Psoas muscle (tissue), 8 donors: Measurements from ENCODE around the gene ASPHD1. TPM values are rescaled to one million over a fixed set of nuclear protein-coding genes. Genes with fewer than 3 reads are reported as not detected.

ENCODE experiments used
- ATAC-seq, 4 donors: fragments of 200-7000 bp; cut with Tn5 transposase; one replicate each; pipeline ENCODE4 v1.9.1; 2020; ENCODE audit warnings: moderate library complexity in 3 of 4, mild to moderate bottlenecking in 2 of 4
- DNase-seq, 2 donors: peaks; one replicate each; pipeline ENCODE4 v3.0.0-alpha.2; 2020
- H3K27ac ChIP-seq: fragments of 200-600 bp; one replicate; pipeline ENCODE4 v1.8.0; 2022
- H3K27me3 ChIP-seq, 3 donors: fragments of 200-600 bp in 1 of 3; one replicate each; pipeline versions ENCODE4 v1.6.1 to v1.8.0; 2013 to 2022; ENCODE audit warnings: low read length in 2 of 3, mild to moderate bottlenecking in 2 of 3, moderate library complexity in 1 of 3; ENCODE audit not compliant: insufficient read depth in 3 of 3
- H3K36me3 ChIP-seq, 2 donors: fragments of 200-600 bp in 1 of 2; one replicate each; pipeline versions ENCODE4 v1.6.1 to v1.8.0; 2013 to 2022; ENCODE audit warnings: low read depth in 1 of 2, mild to moderate bottlenecking in 1 of 2, moderate library complexity in 1 of 2; ENCODE audit not compliant: insufficient read depth in 1 of 2
- H3K4me1 ChIP-seq: fragments of 200-600 bp; one replicate; pipeline ENCODE4 v1.8.0; 2022
- H3K4me3 ChIP-seq: fragments of 200-600 bp; one replicate; pipeline ENCODE4 v1.8.0; 2022; ENCODE audit warnings: mild to moderate bottlenecking
- H3K9me3 ChIP-seq: fragments of 200-600 bp; one replicate; pipeline ENCODE4 v1.8.0; 2022
- WGBS, 3 donors: extraction: QIAGEN DNeasy Blood & Tissue Kit; methylation state at CpG; one replicate each; pipeline versions ENCODE4 v1.1.6 to v1.1.7; 2013; 5-methylcytosine and 5-hydroxymethylcytosine counted together
- intact Hi-C, 2 donors: fragments of 100-400 bp; cut with DNase I; formaldehyde crosslinking; loops; one replicate each; pipeline versions ENCODE4 v1.11.0 to v1.14.2; 2022
- polyA plus RNA-seq, 3 donors: library from polyadenylated mRNA; stranded (reverse); fragments of 200-250 nt; gene quantifications; one replicate each; pipeline ENCODE4 v1.2.3, GENCODE V29; 2013
- total RNA-seq, 4 donors: library from RNA; stranded (reverse); fragmentation: NEBNext Ultra II Directional in 2 of 4; extraction: Animal tissue kit (Norgen Biotek cat#: 25700) in 2 of 4; gene quantifications; one replicate each; pipeline versions ENCODE4 v1.2.1 to v1.2.4, GENCODE V29; 2021 to 2023
- TF ChIP-seq, protein P1 (sequence below): fragments of 200-600 bp; IDR thresholded peaks from one replicate; pipeline ENCODE4 v1.8.0; 2022; ENCODE audit warnings: antibody characterized with exemption
- donor health status: healthy with polysubstance abuse.
- donor health status: DM: no; HTN: no; CAD: no; lungs with moderate emphysema.
- donor health status: Bipolar disorder and iron deficiency.
- donor health status: healthy.
- donor health status: DM: yes; HTN: yes; CAD: no.
- donor health status: DM: no; HTN: no; CAD: no.
- donor health status: DM: no; HTN: no; CAD: no.
- donor health status: DM: yes; HTN: yes; CAD: no.

The ASPHD1 gene
- total and polyA plus RNA-seq, 7 donors, result 0.04 to 0.23 (median 0.14) TPM; not detected in 3

DNA sequence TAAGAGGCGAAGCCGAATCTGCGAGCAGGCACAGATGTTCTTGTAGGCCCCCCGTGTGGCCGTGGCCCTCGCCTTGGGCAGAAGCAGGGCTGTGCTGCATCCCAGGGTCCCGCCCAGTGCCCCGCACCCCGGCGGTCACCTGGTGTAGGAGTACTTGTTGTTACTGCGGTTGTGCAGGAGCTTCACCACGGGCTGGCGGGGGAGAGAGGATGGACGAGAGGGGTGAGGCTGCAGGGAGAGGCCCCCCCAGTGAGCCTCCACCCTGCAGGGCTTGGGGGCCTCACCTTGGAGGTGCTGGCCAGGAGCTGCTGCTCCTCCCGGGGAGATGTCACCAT, 11.4 kb downstream of the ASPHD1 start:
- Histone ChIP-seq H3K36me3 (peaks cover 0 to 16% of the 10 kb centered on the region in 2 donors), H3K27ac (no peak overlapping the region), H3K27me3 (no peaks in the 10 kb centered on the region), H3K4me3 (no peak overlapping the region), H3K9me3 (no peaks in the 10 kb centered on the region), H3K4me1 (no peaks in the 10 kb centered on the region)
- TF ChIP-seq, protein P1, sequence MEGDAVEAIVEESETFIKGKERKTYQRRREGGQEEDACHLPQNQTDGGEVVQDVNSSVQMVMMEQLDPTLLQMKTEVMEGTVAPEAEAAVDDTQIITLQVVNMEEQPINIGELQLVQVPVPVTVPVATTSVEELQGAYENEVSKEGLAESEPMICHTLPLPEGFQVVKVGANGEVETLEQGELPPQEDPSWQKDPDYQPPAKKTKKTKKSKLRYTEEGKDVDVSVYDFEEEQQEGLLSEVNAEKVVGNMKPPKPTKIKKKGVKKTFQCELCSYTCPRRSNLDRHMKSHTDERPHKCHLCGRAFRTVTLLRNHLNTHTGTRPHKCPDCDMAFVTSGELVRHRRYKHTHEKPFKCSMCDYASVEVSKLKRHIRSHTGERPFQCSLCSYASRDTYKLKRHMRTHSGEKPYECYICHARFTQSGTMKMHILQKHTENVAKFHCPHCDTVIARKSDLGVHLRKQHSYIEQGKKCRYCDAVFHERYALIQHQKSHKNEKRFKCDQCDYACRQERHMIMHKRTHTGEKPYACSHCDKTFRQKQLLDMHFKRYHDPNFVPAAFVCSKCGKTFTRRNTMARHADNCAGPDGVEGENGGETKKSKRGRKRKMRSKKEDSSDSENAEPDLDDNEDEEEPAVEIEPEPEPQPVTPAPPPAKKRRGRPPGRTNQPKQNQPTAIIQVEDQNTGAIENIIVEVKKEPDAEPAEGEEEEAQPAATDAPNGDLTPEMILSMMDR, result no peak
- ATAC-seq (peak in 3 of 4 donors; percentile 23 to 31 (median 24)), DNase-seq (no peak)
- 69 to 78% (median 72%) methylated on average over 14 to 15 of the region's 15 CpGs for WGBS, 3 donors
- intact Hi-C loops, result no loop called here

DNA sequence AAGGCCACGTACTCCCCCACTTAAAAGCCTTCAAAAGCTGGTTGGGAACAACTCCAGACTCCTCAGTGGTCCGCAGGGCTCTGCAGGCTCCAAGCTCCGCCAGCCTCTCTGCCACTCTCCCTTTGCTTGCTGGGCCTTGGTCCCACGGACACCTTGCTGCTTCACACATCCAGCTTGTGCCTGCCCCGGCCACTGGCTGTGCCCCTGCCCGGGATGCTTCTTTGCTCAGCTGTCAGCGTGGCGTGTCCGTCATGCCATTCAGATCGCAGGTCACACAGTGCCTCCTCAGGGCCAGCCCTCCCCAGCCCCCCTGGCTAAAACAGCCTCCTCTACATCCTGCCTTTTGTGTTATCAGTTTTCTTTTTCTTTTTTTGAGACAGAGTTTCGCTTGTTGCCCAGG, 11.8 kb downstream of the ASPHD1 start:
- WGBS, 3 donors, result 66 to 74% (median 68%) methylated on average over 11 of the region's 11 CpGs
- no peaks in the 10 kb centered on the region for H3K4me1 ChIP-seq
- H3K9me3 ChIP-seq, result no peaks in the 10 kb centered on the region
- no peak overlapping the region for H3K4me3 ChIP-seq
- no peaks in the 10 kb centered on the region for H3K27me3 ChIP-seq
- no peak overlapping the region for H3K27ac ChIP-seq
- DNase-seq (peak in 1 of 2 donors; percentile 50), ATAC-seq (peak in 1 of 4 donors; percentile 25)
- TF ChIP-seq, protein P1, result no peak
- peaks cover 0 to 17% of the 10 kb centered on the region in 2 donors for H3K36me3 ChIP-seq
- intact Hi-C loops, result no loop called here

DNA sequence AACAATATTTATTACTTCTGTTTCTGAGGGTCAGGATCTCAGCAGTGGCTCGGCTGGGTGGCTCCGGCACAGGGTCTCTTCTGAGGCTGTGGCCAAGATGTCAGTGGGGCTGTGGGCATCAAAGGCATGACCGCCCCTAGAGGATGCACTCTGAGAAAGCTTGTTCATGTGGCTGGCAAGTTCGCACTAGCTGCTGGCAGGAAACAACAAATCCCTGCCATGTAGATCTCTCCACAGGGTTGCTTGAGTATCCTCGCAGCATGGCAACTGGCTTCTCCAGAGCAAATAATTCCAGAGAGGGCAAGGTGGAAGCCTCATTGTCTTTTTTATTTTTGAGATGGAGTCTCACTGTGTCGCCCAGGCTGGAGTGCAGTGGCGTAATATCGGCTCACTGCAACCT, 13.2 kb downstream of the ASPHD1 start:
- DNase-seq (no peak), ATAC-seq (no peak)
- TF ChIP-seq, protein P1, result no peak
- Histone ChIP-seq H3K4me3 (no peak overlapping the region), H3K27me3 (no peaks in the 10 kb centered on the region), H3K4me1 (no peaks in the 10 kb centered on the region), H3K36me3 (peaks cover 0 to 24% of the 10 kb centered on the region in 2 donors), H3K9me3 (no peaks in the 10 kb centered on the region), H3K27ac (no peak overlapping the region)
- 94 to 96% (median 95%) methylated on average over 8 of the region's 8 CpGs for WGBS, 3 donors
- intact Hi-C loops, result no loop called here

DNA sequence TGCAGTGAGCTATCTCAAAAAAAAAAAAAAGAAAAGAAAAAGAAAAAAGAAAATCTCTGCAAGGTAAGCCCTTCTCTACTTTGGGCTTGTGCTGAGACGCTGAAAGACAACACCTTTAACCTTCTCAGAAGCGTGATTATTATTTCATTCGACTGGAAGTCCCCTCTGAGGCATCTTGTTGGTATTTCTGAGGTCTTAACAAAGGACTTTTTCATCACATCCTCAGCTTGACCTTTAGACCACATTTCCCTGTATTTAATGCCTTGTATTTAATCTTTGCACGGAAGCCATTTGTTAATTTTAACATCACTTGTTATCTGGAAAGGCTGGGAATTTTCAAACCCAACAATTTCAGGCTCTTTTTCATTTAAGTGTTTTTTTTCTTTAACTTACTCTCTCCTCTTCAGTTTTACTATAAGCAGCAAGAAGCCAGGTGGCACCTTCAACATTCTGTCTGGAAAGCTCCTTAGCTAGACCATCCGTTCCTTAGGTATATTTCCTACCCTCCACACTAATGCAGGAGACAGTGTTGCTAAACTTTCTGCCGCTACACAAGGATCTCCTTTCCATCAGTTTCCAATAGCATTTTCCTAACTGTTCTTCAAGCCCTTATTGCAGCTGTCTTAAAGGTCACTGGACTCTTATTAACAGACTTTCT, 15.4 kb downstream of the ASPHD1 start:
- intact Hi-C loops, result no loop called here
- Histone ChIP-seq H3K4me3 (no peak overlapping the region), H3K36me3 (peaks cover 3 to 46% of the 10 kb centered on the region in 2 donors), H3K9me3 (no peaks in the 10 kb centered on the region), H3K27ac (no peak overlapping the region), H3K4me1 (no peaks in the 10 kb centered on the region), H3K27me3 (no peaks in the 10 kb centered on the region)
- ATAC-seq (no peak), DNase-seq (no peak)
- TF ChIP-seq, protein P1, result no peak
- WGBS, 3 donors, result 78 to 82% (median 81%) methylated on average over 6 of the region's 6 CpGs

DNA sequence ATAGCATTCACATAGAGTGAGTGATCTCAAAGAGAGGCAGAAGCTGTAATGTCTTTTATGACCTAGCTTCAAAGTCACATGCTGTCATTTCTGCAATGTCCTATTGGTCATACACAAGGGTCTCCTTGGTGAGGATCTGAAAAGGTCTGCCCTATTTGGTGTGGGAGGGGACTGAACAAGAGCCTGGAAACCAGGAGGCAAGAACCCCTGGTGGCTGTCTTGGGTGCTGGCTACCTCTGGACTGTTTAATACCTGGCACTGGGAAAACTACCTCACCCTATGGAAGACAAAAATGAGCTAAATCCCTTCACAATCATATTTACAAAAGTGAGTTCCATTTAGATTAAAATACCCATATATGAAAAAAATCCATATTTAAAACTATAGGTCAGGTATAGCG, 16.7 kb downstream of the ASPHD1 start:
- intact Hi-C loops, result no loop called here
- DNase-seq, result no peak
- Histone ChIP-seq H3K4me3 (no peak overlapping the region), H3K27me3 (no peaks in the 10 kb centered on the region), H3K4me1 (no peaks in the 10 kb centered on the region), H3K27ac (no peak overlapping the region), H3K9me3 (no peaks in the 10 kb centered on the region), H3K36me3 (peaks cover 6 to 58% of the 10 kb centered on the region in 2 donors)
- TF ChIP-seq, protein P1, result no peak
- WGBS, 3 donors, result 88 to 100% (median 97%) methylated on average over 1 of the region's 1 CpG
- no peak for ATAC-seq
